Activated CD4-positive, CD25-positive, alpha-beta regulatory T cell treated with anti-CD3 and anti-CD28 coated beads, Interleukin-2, amount 50 U/mL, for 16 hours (primary cell): ENCODE data around the gene ADAMTS17.
"Not testable (repeated sequence)": the region's sequence is repeated elsewhere in the genome, so short reads cannot be mapped to it uniquely, and the experiment has no call there.

Experiments
- DNase-seq: peaks from one replicate; pipeline ENCODE4 v3.0.0-alpha.2; 2020; ENCODE audit warnings: low read depth, low spot score

Gene ADAMTS17

DNA sequence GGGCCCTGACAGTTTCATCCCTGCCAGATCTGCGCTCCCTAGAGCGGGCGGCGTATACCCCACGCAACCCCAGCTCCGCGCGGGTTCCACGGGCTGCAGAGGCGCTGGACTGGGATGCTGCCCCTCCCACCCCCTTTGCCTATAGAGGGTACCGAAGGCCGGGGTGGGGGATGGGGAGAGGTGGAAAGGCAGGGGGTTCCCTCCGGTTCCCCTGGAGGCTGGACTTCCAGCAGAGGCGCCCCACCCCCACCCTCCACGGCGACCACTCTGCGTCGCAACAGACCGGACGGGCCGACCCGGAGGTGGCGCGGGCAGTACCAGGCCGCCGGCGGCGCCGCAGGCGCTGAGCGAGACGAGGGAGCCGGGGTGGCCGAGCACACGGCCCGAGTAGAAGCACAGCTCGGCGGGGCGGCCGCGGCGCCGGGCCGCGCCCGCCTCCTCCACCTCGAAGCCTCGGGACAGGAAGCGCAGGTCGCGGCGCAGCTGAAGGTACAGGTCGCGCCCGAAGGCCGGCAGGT, 995 bp downstream of the ADAMTS17 start:
- no peak for DNase-seq

GRCh38 chr15:100339999-100340398, 1.8 kb downstream of the ADAMTS17 start:
- DNase-seq, result no peak

- not testable (repeated sequence) for DNase-seq
These were observed 2.3 kb downstream of the ADAMTS17 start for GRCh38 chr15:100339451-100339850.

GRCh38 chr15:100338971-100339444, 2.8 kb downstream of the ADAMTS17 start:
- no peak for DNase-seq

- DNase-seq, result no peak
These were observed 3.5 kb downstream of the ADAMTS17 start for GRCh38 chr15:100338247-100338646.

- DNase-seq, result no peak
These were observed 4.4 kb downstream of the ADAMTS17 start for GRCh38 chr15:100337096-100338044.

DNA sequence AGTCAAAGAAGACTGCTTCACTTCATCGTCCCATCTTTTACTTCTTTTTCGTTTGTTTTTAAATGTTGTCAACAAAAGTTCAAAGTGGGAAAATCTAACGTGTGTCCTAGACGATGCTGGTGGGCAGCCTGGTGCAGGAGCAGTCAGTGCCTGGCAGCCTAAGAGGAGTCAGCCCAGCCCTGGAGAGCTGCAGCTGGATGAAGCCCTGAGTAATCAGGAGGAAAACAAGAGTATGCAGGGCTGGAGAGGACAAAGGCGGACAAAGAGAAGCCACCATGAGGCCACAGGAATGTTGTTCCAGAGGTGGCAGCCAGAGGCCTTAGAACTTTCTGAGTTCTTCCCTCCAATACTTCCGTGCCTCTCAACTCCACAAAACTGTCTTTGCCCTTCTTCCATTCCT, 5.7 kb downstream of the ADAMTS17 start:
- no peak for DNase-seq

DNA sequence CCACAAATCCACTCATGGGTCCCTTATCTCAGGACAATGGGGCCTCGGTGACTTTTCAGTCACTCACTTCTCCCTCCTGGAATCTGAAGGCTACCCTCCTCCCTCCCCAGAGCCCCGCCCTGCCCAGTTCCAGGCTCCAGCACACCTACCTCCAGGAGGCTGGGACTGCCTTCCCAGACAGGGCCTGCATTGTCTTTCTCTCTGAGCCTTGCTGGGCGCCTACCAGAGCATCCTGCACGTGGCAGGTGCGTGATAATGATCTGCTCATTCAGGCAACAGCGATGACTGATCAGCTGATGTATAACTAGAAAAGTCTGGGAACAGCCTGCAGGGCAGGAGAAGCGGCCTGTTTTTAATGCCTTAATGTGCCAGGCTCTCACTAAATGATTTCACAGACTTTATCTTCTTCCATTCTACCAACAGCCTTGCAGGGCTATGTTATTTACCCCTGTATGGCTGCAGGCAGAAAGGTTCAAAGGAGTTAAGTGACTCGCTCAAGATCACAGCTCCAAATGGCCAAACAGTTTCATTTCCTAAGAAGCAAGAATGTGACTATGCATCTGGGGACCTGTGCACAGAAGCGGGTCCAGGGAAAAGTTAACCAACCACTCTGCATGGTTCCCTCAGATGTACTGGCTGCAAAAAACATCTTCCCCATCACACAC, 6.3 kb downstream of the ADAMTS17 start:
- DNase-seq, result no peak

GRCh38 chr15:100334905-100335304, 6.9 kb downstream of the ADAMTS17 start:
- no peak for DNase-seq

DNA sequence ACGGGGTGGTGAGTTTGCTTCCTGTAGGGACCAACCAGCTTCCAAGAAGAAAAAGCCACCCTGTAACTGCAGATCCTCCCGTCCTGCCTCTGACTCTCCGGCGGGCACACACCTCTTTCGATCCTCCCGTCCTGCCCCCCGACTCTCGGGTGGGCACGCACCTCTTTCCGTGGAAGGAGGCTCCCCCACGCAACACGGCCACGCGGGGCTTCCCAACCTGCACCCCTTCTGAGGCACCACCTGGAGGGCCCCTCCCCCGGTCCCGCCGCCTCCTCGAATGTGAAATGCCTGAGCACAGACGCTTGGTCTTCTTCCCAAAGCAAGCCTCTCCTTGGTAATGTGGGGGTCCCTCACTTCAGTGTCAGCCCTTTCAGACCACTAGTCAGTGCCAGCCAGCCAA, 7.3 kb downstream of the ADAMTS17 start:
- no peak for DNase-seq

GRCh38 chr15:100334015-100334414, 7.8 kb downstream of the ADAMTS17 start:
- DNase-seq, result no peak

DNA sequence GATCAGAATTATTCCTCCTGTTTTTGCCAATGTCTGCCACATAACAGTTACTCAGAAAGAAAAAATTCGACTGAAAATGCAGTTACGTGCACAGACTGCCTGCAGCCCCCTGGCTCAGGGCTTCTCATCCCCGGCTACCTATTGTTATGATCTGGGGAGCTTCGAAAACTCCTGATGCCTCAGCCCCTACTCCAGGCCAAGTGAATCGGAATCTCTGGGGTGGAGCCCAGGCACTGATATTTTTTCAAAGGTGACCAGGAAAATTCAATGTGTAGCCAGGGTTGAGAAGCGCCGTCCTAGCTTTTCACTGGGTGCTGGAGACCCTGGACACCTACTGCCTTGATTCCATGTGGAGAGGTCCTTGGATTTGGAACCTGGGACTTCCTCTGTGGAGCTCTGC, 8.5 kb downstream of the ADAMTS17 start:
- no peak for DNase-seq

DNA sequence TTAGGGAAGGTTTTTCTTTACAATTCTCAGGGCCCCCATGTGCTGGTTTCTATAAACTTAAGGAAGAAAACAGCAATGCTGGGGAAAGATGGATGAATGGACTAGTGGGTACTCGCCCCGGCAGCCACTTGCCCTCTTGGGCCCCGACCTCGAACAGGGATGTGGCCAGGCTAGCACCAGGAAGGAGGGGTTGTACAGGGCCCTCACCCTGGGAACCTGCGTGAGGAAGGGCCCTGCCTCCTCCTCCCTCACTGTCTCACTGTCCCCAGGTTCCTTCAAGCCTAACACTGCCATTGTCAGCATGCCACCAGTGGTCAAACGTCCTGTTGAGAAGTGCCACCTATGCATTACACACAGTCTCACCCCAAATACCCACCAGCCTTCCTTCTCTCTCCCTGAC, 9.1 kb downstream of the ADAMTS17 start:
- DNase-seq, result no peak

DNA sequence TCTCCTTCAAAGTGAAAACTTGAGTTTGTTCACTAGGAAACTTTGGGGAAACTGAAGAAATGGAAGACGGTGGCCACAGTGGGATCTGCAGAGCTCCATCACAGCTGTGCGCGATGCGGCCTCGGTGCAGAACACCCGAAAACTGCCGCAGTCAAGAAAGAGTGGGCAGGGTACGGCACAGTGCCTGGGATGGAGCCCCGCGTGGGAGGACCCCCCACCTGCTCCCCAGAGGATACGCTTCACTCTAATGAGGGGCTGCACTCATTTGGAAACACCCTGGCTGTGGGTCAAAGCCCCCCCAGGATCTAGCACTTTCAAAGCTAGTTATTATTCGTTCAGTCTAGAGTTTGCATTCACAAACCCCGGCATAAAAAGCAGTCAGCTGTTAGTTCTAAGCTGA, 9.5 kb downstream of the ADAMTS17 start:
- no peak for DNase-seq

DNA sequence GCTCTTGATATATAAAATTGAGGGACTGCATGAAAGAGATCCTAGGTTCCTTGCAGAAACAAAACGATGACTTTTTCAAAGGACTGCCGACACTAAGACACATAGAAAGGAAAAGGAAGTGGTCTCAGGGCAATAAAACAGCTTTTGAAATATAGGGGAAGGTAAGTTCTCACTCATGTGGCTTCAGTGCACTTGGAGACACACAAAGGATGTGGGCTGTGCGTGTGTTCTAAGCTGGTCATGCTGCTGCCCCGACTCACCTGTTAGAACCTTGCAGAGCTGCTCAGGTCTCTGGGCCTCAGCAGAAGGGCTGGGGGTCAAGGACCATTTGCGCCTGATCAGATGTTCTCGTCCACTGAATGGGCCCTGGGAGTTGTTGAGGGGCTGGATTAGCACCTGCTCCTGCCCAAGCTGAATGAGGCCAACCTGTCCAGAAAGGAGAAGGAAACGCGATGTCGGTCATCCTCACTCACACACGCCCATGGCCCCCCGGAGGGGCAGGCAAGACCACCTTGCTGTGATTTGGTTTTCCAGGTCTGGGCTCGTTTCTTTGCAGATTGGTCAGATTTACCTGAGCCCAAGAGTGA, 11.1 kb downstream of the ADAMTS17 start:
- no peak for DNase-seq

- no peak for DNase-seq
These were observed 11.6 kb downstream of the ADAMTS17 start for GRCh38 chr15:100330221-100330620.

GRCh38 chr15:100328796-100329195, 13.0 kb downstream of the ADAMTS17 start:
- no peak for DNase-seq

DNA sequence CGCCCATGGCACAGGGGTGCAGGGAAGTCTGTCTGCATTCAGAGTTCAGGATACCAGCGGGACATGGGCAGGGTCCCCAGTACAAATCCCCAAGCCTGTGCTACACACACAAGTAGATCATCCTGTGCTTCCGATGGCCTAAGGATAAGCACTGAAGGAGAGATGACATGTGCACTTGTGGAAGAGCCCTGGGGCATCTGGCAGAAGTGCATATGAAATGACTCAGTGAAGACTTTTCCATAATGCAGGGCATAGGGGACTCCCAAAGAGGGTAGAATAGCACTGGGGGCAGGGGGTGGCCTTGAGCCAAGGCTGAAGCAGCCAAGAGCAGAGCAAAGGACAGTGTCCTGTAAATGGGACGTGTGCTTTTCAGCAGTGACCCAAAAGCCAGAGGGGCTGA, 22.9 kb downstream of the ADAMTS17 start:
- no peak for DNase-seq

DNA sequence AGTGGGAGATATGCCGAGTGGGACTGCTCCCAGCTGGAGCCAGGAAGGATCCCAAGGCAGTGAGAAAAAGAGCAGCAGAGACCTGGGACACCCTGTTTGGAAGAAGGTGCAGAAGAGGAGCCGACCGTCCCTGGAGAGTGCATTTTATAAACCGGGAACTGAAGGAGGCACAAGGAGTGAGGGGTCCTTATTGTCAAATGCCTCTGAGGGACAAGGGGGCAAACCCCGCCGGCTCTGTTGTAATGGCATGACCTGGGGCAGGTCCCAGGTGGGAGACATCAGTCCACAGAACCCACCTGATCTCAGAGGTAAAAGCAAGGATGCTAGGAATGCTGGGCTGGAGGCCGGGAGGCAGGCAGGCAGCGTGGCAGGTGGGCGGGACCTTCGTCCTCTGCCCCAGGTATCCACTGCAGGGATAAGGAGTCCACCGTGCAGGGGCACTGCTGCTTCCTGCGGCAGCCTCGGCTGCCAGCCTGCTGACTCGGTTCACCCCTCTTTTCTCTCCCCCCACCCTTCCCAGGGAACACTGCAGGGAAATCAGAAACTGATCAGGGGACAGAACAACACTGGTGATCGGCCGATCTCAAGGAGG, 26.9 kb downstream of the ADAMTS17 start:
- no peak for DNase-seq

GRCh38 chr15:100311833-100312476, 29.8 kb downstream of the ADAMTS17 start:
- no peak for DNase-seq

DNA sequence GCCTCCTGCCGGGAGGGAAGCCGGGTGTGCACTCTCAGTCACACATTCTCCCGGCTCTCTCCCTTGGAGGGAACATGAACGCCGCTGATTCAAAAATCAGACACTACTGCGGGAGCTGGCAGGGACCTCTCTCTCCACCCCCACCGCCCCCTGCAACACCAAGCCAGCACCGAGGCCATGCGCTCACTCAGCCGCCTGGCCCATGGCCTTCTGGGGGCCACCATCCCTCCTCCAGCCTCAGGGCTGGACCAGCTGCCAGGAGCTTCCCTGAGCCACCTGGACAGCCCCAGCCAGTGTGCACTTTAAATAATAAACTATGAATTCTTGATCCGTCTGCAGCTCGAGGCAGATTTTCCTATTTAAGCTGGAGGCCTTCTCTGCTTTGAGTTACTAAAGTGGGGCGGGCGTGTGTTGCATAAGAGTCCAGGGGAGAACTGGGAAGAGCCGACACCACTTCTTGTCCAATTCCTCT, 30.6 kb downstream of the ADAMTS17 start:
- DNase-seq, result no peak
